Islet of Langerhans (tissue), 1 donor: ENCODE results near the gene SRP54.
"Not testable (repeated sequence)": the region's sequence is repeated elsewhere in the genome, so short reads cannot be mapped to it uniquely, and the experiment has no call there.

ENCODE experiments used
- FAIRE-seq: peaks from one replicate; lab custom pipeline; 2011; peaks lifted over from hg19 to GRCh38; lab: Jason Lieb, UNC

SRP54 gene

GRCh38 chr14:35047976-35048513, 65.3 kb downstream of the SRP54 start:
- FAIRE-seq: no peak

- FAIRE-seq: no peak
Measured at GRCh38 chr14:35050652-35051051, 67.9 kb downstream of the SRP54 start.

GRCh38 chr14:35051796-35052195, 69.0 kb downstream of the SRP54 start:
- FAIRE-seq: no peak

- FAIRE-seq: no peak
Measured at GRCh38 chr14:35052637-35053036, 69.8 kb downstream of the SRP54 start.

- FAIRE-seq: not testable (repeated sequence)
Measured at GRCh38 chr14:35061113-35061791, 78.5 kb downstream of the SRP54 start.

GRCh38 chr14:35065731-35066130, 82.9 kb downstream of the SRP54 start:
- FAIRE-seq: not testable (repeated sequence)

GRCh38 chr14:35068238-35069012, 85.6 kb downstream of the SRP54 start:
- FAIRE-seq: no peak

GRCh38 chr14:35072226-35072625, 89.4 kb downstream of the SRP54 start:
- FAIRE-seq: no peak

- FAIRE-seq: no peak
Measured at GRCh38 chr14:35073486-35073885, 90.7 kb downstream of the SRP54 start.

GRCh38 chr14:35078082-35078481, 95.3 kb downstream of the SRP54 start:
- FAIRE-seq: no peak
